ENCODE data around the gene SQSTM1.

Gene SQSTM1

GRCh38 chr5:179880066-179880650, 59.5 kb downstream of the SQSTM1 start:
- Histone ChIP-seq H3K27me3 (replicated peaks; ENCODE audit: control insufficient read depth, insufficient read depth, low read length, poor library complexity, severe bottlenecking) (no peaks in the 10 kb centered on the region), H3K27ac (ENCODE audit: insufficient read depth, low read length, poor library complexity, severe bottlenecking) (no peak overlapping the region), H3K4me1 (ENCODE audit: control insufficient read depth, insufficient read depth, low read length, poor library complexity, severe bottlenecking) (no peaks in the 10 kb centered on the region), H3K9me3 (ENCODE audit: control insufficient read depth, low read length) (peaks cover 13% of the 10 kb centered on the region), H3K4me3 (ENCODE audit: insufficient read depth, low read depth, low read length, poor library complexity, severe bottlenecking) (no peak overlapping the region), H3K36me3 (ENCODE audit: control insufficient read depth, insufficient read depth, low read length) (peaks cover 35% of the 10 kb centered on the region)
- DNase-seq, result no peak

GRCh38 chr5:179880848-179881590, 60.3 kb downstream of the SQSTM1 start:
- H3K4me3 ChIP-seq (ENCODE audit: insufficient read depth, low read depth, low read length, poor library complexity, severe bottlenecking), result no peak overlapping the region
- H3K4me1 ChIP-seq (ENCODE audit: control insufficient read depth, insufficient read depth, low read length, poor library complexity, severe bottlenecking), result no peaks in the 10 kb centered on the region
- H3K9me3 ChIP-seq (ENCODE audit: control insufficient read depth, low read length), result peaks cover 13% of the 10 kb centered on the region
- no peak overlapping the region for H3K27ac ChIP-seq (ENCODE audit: insufficient read depth, low read length, poor library complexity, severe bottlenecking)
- H3K36me3 ChIP-seq (ENCODE audit: control insufficient read depth, insufficient read depth, low read length), result peaks cover 39% of the 10 kb centered on the region
- no peak for DNase-seq
- H3K27me3 ChIP-seq (replicated peaks; ENCODE audit: control insufficient read depth, insufficient read depth, low read length, poor library complexity, severe bottlenecking), result no peaks in the 10 kb centered on the region

GRCh38 chr5:179882338-179882737, 61.6 kb downstream of the SQSTM1 start:
- H3K27me3 ChIP-seq (replicated peaks; ENCODE audit: control insufficient read depth, insufficient read depth, low read length, poor library complexity, severe bottlenecking), result no peaks in the 10 kb centered on the region
- no peaks in the 10 kb centered on the region for H3K4me1 ChIP-seq (ENCODE audit: control insufficient read depth, insufficient read depth, low read length, poor library complexity, severe bottlenecking)
- no peak overlapping the region for H3K27ac ChIP-seq (ENCODE audit: insufficient read depth, low read length, poor library complexity, severe bottlenecking)
- H3K36me3 ChIP-seq (ENCODE audit: control insufficient read depth, insufficient read depth, low read length), result peaks cover 38% of the 10 kb centered on the region
- H3K4me3 ChIP-seq (ENCODE audit: insufficient read depth, low read depth, low read length, poor library complexity, severe bottlenecking), result no peak overlapping the region
- DNase-seq, result no peak
- peaks cover 13% of the 10 kb centered on the region for H3K9me3 ChIP-seq (ENCODE audit: control insufficient read depth, low read length)

GRCh38 chr5:179883163-179883562, 62.5 kb downstream of the SQSTM1 start:
- H3K36me3 ChIP-seq (ENCODE audit: control insufficient read depth, insufficient read depth, low read length), result peaks cover 46% of the 10 kb centered on the region
- no peaks in the 10 kb centered on the region for H3K4me1 ChIP-seq (ENCODE audit: control insufficient read depth, insufficient read depth, low read length, poor library complexity, severe bottlenecking)
- no peak for DNase-seq
- no peaks in the 10 kb centered on the region for H3K27me3 ChIP-seq (replicated peaks; ENCODE audit: control insufficient read depth, insufficient read depth, low read length, poor library complexity, severe bottlenecking)
- H3K4me3 ChIP-seq (ENCODE audit: insufficient read depth, low read depth, low read length, poor library complexity, severe bottlenecking), result no peak overlapping the region
- peaks cover 13% of the 10 kb centered on the region for H3K9me3 ChIP-seq (ENCODE audit: control insufficient read depth, low read length)
- H3K27ac ChIP-seq (ENCODE audit: insufficient read depth, low read length, poor library complexity, severe bottlenecking), result no peak overlapping the region

- Histone ChIP-seq H3K9me3 (ENCODE audit: control insufficient read depth, low read length) (peaks cover 13% of the 10 kb centered on the region), H3K36me3 (ENCODE audit: control insufficient read depth, insufficient read depth, low read length) (peaks cover 63% of the 10 kb centered on the region), H3K27me3 (replicated peaks; ENCODE audit: control insufficient read depth, insufficient read depth, low read length, poor library complexity, severe bottlenecking) (no peaks in the 10 kb centered on the region), H3K4me1 (ENCODE audit: control insufficient read depth, insufficient read depth, low read length, poor library complexity, severe bottlenecking) (no peaks in the 10 kb centered on the region), H3K4me3 (ENCODE audit: insufficient read depth, low read depth, low read length, poor library complexity, severe bottlenecking) (no peak overlapping the region), H3K27ac (ENCODE audit: insufficient read depth, low read length, poor library complexity, severe bottlenecking) (no peak overlapping the region)
- no peak for DNase-seq
Observed at GRCh38 chr5:179885491-179886090, 64.9 kb downstream of the SQSTM1 start.

GRCh38 chr5:179886190-179886911, 65.6 kb downstream of the SQSTM1 start:
- H3K4me3 ChIP-seq (ENCODE audit: insufficient read depth, low read depth, low read length, poor library complexity, severe bottlenecking), result no peak overlapping the region
- peaks cover 66% of the 10 kb centered on the region for H3K36me3 ChIP-seq (ENCODE audit: control insufficient read depth, insufficient read depth, low read length)
- H3K9me3 ChIP-seq (ENCODE audit: control insufficient read depth, low read length), result peaks cover 13% of the 10 kb centered on the region
- no peaks in the 10 kb centered on the region for H3K27me3 ChIP-seq (replicated peaks; ENCODE audit: control insufficient read depth, insufficient read depth, low read length, poor library complexity, severe bottlenecking)
- H3K4me1 ChIP-seq (ENCODE audit: control insufficient read depth, insufficient read depth, low read length, poor library complexity, severe bottlenecking), result no peaks in the 10 kb centered on the region
- H3K27ac ChIP-seq (ENCODE audit: insufficient read depth, low read length, poor library complexity, severe bottlenecking), result no peak overlapping the region
- DNase-seq, result no peak

GRCh38 chr5:179887095-179887494, 66.4 kb downstream of the SQSTM1 start:
- Histone ChIP-seq H3K4me3 (ENCODE audit: insufficient read depth, low read depth, low read length, poor library complexity, severe bottlenecking) (no peak overlapping the region), H3K27ac (ENCODE audit: insufficient read depth, low read length, poor library complexity, severe bottlenecking) (no peak overlapping the region), H3K9me3 (ENCODE audit: control insufficient read depth, low read length) (peaks cover 13% of the 10 kb centered on the region), H3K36me3 (ENCODE audit: control insufficient read depth, insufficient read depth, low read length) (peaks cover 71% of the 10 kb centered on the region), H3K4me1 (ENCODE audit: control insufficient read depth, insufficient read depth, low read length, poor library complexity, severe bottlenecking) (no peaks in the 10 kb centered on the region), H3K27me3 (replicated peaks; ENCODE audit: control insufficient read depth, insufficient read depth, low read length, poor library complexity, severe bottlenecking) (no peaks in the 10 kb centered on the region)
- no peak for DNase-seq
